H1 (cell line): Measurements from ENCODE around the gene FOXC1. TPM values are rescaled to one million over a fixed set of nuclear protein-coding genes. Genes with fewer than 3 reads are reported as not detected.

Experiments used
- CTCF ChIA-PET: fragments of 300-600 bp; sonication (Branson Sonifier 250); formaldehyde crosslinking; loops from one replicate; lab custom pipeline; 2021; ENCODE audit not compliant: partially characterized antibody; lab: Charles Lee
- POLR2A ChIA-PET: fragments of 300-600 bp; sonication (Branson Sonifier 250); formaldehyde crosslinking; loops from one replicate; lab custom pipeline; 2021; ENCODE audit warnings: inconsistent platforms; ENCODE audit not compliant: partially characterized antibody; lab: Charles Lee
- DNase-seq, 2 experiments: peaks; one replicate each; pipeline versions ENCODE4 v3.0.0 to v3.0.0-alpha.2; 2010 to 2022; ENCODE audit warnings: low spot score in 2 of 2, low read depth in 1 of 2, mixed read lengths in 1 of 2
- FAIRE-seq: peaks from 2 replicates; lab custom pipeline; 2011; peaks lifted over from hg19 to GRCh38; lab: Jason Lieb, UNC
- H2AFZ ChIP-seq: 2 replicates; pipeline ENCODE4 v1.8.1; 2012; ENCODE audit warnings: low read length, inconsistent platforms
- H2AK5ac ChIP-seq: 2 replicates; pipeline ENCODE4 v1.6.1; 2013; ENCODE audit warnings: low read depth, low read length
- H2BK120ac ChIP-seq: replicated peaks from 2 replicates; pipeline ENCODE3; 2013; ENCODE audit warnings: low read depth, low read length, inconsistent platforms
- H2BK12ac ChIP-seq: 2 replicates; pipeline ENCODE4 v1.6.1; 2013; ENCODE audit warnings: low read depth, low read length
- H2BK15ac ChIP-seq: 2 replicates; pipeline ENCODE4 v1.6.1; 2013; ENCODE audit warnings: low read length
- H2BK20ac ChIP-seq: 2 replicates; pipeline ENCODE4 v1.6.1; 2013; ENCODE audit warnings: low read length
- H2BK5ac ChIP-seq: 2 replicates; pipeline ENCODE4 v1.6.1; 2013; ENCODE audit warnings: low read depth, low read length
- H3K14ac ChIP-seq: 2 replicates; pipeline ENCODE4 v1.6.1; 2013; ENCODE audit warnings: inconsistent platforms; ENCODE audit not compliant: insufficient read length
- H3K18ac ChIP-seq: 2 replicates; pipeline ENCODE4 v1.6.1; 2013; ENCODE audit warnings: low read length; ENCODE audit errors: extremely low read depth
- H3K23ac ChIP-seq: 2 replicates; pipeline ENCODE4 v1.6.1; 2013; ENCODE audit warnings: inconsistent platforms; ENCODE audit not compliant: insufficient read length
- H3K23me2 ChIP-seq: 2 replicates; pipeline ENCODE4 v1.6.1; 2013; ENCODE audit warnings: low read depth, low read length
- H3K27ac ChIP-seq: 2 replicates; pipeline ENCODE4 v1.6.1; 2011; ENCODE audit warnings: low read depth, low read length, inconsistent platforms
- H3K27me3 ChIP-seq, 4 experiments: replicated peaks in 1 of 4; 1 replicate in 1 of 4; 2 replicates in 3 of 4; pipeline versions ENCODE4 v1.6.1 to v1.8.1; 2011 to 2013; ENCODE audit warnings: low read length in 3 of 4, mild to moderate bottlenecking in 3 of 4, inconsistent platforms in 2 of 4, mixed read lengths in 2 of 4, moderate library complexity in 1 of 4; ENCODE audit not compliant: control insufficient read depth in 3 of 4, insufficient read depth in 3 of 4; ENCODE audit errors: extremely low read depth in 1 of 4
- H3K36me3 ChIP-seq, 4 experiments: 2 replicates each; pipeline versions ENCODE4 v1.6.1 to v1.8.1; 2011 to 2013; ENCODE audit warnings: mild to moderate bottlenecking in 4 of 4, low read length in 3 of 4, moderate library complexity in 2 of 4, control low read depth in 1 of 4, inconsistent platforms in 1 of 4; ENCODE audit not compliant: insufficient read depth in 4 of 4, control insufficient read depth in 2 of 4
- H3K4ac ChIP-seq: replicated peaks from 2 replicates; pipeline ENCODE3; 2013; ENCODE audit warnings: low read length, low read depth, mixed read lengths, inconsistent platforms; ENCODE audit not compliant: insufficient read length
- H3K4me1 ChIP-seq, 4 experiments: replicated peaks in 1 of 4; 1 replicate in 1 of 4; 2 replicates in 3 of 4; pipeline versions ENCODE4 v1.6.1 to v1.8.1; 2011 to 2013; ENCODE audit warnings: low read length in 3 of 4, inconsistent platforms in 2 of 4, mixed read lengths in 1 of 4; ENCODE audit not compliant: insufficient read depth in 4 of 4, control insufficient read depth in 3 of 4
- H3K4me2 ChIP-seq, 2 experiments: 2 replicates each; pipeline versions ENCODE4 v1.6.1 to v1.8.1; 2011 to 2013; ENCODE audit warnings: low read depth in 2 of 2, low read length in 2 of 2, control low read depth in 1 of 2, inconsistent platforms in 1 of 2, mild to moderate bottlenecking in 1 of 2; ENCODE audit not compliant: insufficient read depth in 1 of 2
- H3K4me3 ChIP-seq, 4 experiments: fragments of 200-600, 300-600 bp in 1 of 4; sonication (generic), shearing (Covaris generic), sonication (Bioruptor Twin) in 1 of 4; 2 replicates each; pipeline versions ENCODE4 v1.5.1 to v1.8.1; 2011 to 2016; ENCODE audit warnings: low read length in 4 of 4, low read depth in 3 of 4, control low read depth in 2 of 4, inconsistent platforms in 2 of 4, mild to moderate bottlenecking in 2 of 4, mixed read lengths in 1 of 4, moderate library complexity in 1 of 4; ENCODE audit not compliant: insufficient read depth in 2 of 4; ENCODE audit errors: extremely low read depth in 1 of 4
- H3K56ac ChIP-seq: replicated peaks from 2 replicates; pipeline ENCODE3; 2013; ENCODE audit warnings: low read depth, mild to moderate bottlenecking, mixed read lengths, low read length, inconsistent platforms; ENCODE audit not compliant: insufficient read length
- H3K79me1 ChIP-seq: 2 replicates; pipeline ENCODE4 v1.6.1; 2013; ENCODE audit warnings: low read depth, low read length, control low read depth
- H3K79me2 ChIP-seq, 2 experiments: 2 replicates each; pipeline versions ENCODE4 v1.6.1 to v1.8.1; 2012 to 2013; ENCODE audit warnings: low read length in 2 of 2, mild to moderate bottlenecking in 2 of 2, inconsistent platforms in 1 of 2; ENCODE audit not compliant: insufficient read depth in 2 of 2, control insufficient read depth in 1 of 2
- H3K9ac ChIP-seq, 4 experiments: replicated peaks in 1 of 4; 1 replicate in 1 of 4; 2 replicates in 3 of 4; pipeline versions ENCODE4 v1.6.1 to v1.8.1; 2011 to 2013; ENCODE audit warnings: low read depth in 3 of 4, low read length in 3 of 4, control low read depth in 2 of 4, mild to moderate bottlenecking in 2 of 4, moderate library complexity in 2 of 4, inconsistent platforms in 1 of 4; ENCODE audit errors: extremely low read depth in 1 of 4
- H3K9me3 ChIP-seq, 2 experiments: 2 replicates each; pipeline versions ENCODE4 v1.6.1 to v1.8.1; 2012 to 2013; ENCODE audit warnings: mild to moderate bottlenecking in 2 of 2, moderate library complexity in 2 of 2, control low read depth in 1 of 2, inconsistent platforms in 1 of 2, low read depth in 1 of 2, low read length in 1 of 2, mixed read lengths in 1 of 2; ENCODE audit not compliant: insufficient read depth in 2 of 2
- H4K20me1 ChIP-seq, 2 experiments: replicated peaks in 1 of 2; 2 replicates each; pipeline versions ENCODE3 to v1.8.1; 2011 to 2013; ENCODE audit warnings: inconsistent platforms in 2 of 2, low read length in 2 of 2, mild to moderate bottlenecking in 1 of 2; ENCODE audit not compliant: insufficient read depth in 2 of 2, control insufficient read depth in 1 of 2
- H4K5ac ChIP-seq: 2 replicates; pipeline ENCODE4 v1.6.1; 2013; ENCODE audit warnings: low read length, low read depth, mixed read lengths, inconsistent platforms; ENCODE audit not compliant: insufficient read length
- H4K8ac ChIP-seq: 2 replicates; pipeline ENCODE4 v1.8.0; 2013; ENCODE audit warnings: mild to moderate bottlenecking, moderate library complexity, low read length, inconsistent platforms; ENCODE audit not compliant: insufficient read depth; ENCODE audit errors: extremely low read depth
- H4K91ac ChIP-seq: replicated peaks from 2 replicates; pipeline ENCODE3; 2013; ENCODE audit warnings: low read length, mixed read lengths, inconsistent platforms; ENCODE audit not compliant: insufficient read length
- BCL11A ChIP-seq, 2 experiments: IDR thresholded peaks; one replicate each; pipeline ENCODE4 v1.6.1; 2011; ENCODE audit warnings: low read depth in 2 of 2, low read length in 2 of 2, mild to moderate bottlenecking in 2 of 2
- BRCA1 ChIP-seq: IDR thresholded peaks from 2 replicates; pipeline ENCODE4 v1.6.1; 2012; ENCODE audit warnings: low read depth, low read length, improper control_type of control experiment
- CHD1 ChIP-seq: IDR thresholded peaks from 2 replicates; pipeline ENCODE4 v1.6.1; 2012; ENCODE audit warnings: low read depth, low read length, improper control_type of control experiment
- EGR1 ChIP-seq: IDR thresholded peaks from 2 replicates; pipeline ENCODE4 v1.6.1; 2011; ENCODE audit warnings: low read depth, low read length, borderline replicate concordance
- EZH2 ChIP-seq: fragments of 200-600 bp; sonication (generic); IDR thresholded peaks from 2 replicates; pipeline ENCODE4 v1.7.1; 2012; ENCODE audit warnings: low read depth, mild to moderate bottlenecking, moderate library complexity, low read length, inconsistent platforms; ENCODE audit not compliant: severe bottlenecking
- FOSL1 ChIP-seq: IDR thresholded peaks from 2 replicates; pipeline ENCODE4 v1.6.1; 2011; ENCODE audit warnings: mild to moderate bottlenecking, low read depth, low read length, moderate library complexity; ENCODE audit not compliant: insufficient read depth
- MAX ChIP-seq: IDR thresholded peaks from 2 replicates; pipeline ENCODE4 v1.6.1; 2012; ENCODE audit warnings: inconsistent platforms
- RNF2 ChIP-seq: fragments of 200-900, 300-1000 bp; sonication (generic); IDR thresholded peaks from 2 replicates; pipeline ENCODE4 v1.7.1; 2016; ENCODE audit warnings: borderline replicate concordance, low read depth, mild to moderate bottlenecking, antibody characterized with exemption, low read length; ENCODE audit not compliant: poor library complexity, severe bottlenecking; ENCODE audit errors: missing control alignments
- SAP30 ChIP-seq: fragments of 300-600 bp; sonication (generic); IDR thresholded peaks from 2 replicates; pipeline ENCODE4 v1.7.1; 2012; ENCODE audit warnings: low read length, moderate library complexity, mild to moderate bottlenecking, inconsistent platforms; ENCODE audit not compliant: insufficient read depth, insufficient replicate concordance
- SP2 ChIP-seq: IDR thresholded peaks from 2 replicates; pipeline ENCODE4 v1.6.1; 2012; ENCODE audit warnings: mild to moderate bottlenecking, low read length, inconsistent platforms
- SRF ChIP-seq: IDR thresholded peaks from 2 replicates; pipeline ENCODE4 v1.6.1; 2011; ENCODE audit warnings: mild to moderate bottlenecking, low read depth, low read length, moderate library complexity
- TAF7 ChIP-seq: optimal IDR thresholded peaks from 2 replicates; pipeline ENCODE3; 2011; ENCODE audit warnings: low read depth, mild to moderate bottlenecking, inconsistent platforms, low read length, moderate library complexity, borderline replicate concordance
- WGBS, 2 experiments: shearing (Covaris generic) in 1 of 2; methylation state at CpG; one replicate each; pipeline versions ENCODE4 v1.1.6 to v1.1.7; 2013 to 2015; ENCODE audit warnings: low lambda C conversion rate in 2 of 2, mixed read lengths in 2 of 2, inconsistent platforms in 1 of 2, low coverage in 1 of 2, missing lambda C conversion rate in 1 of 2; ENCODE audit not compliant: insufficient replicate concordance in 2 of 2, insufficient coverage in 1 of 2, insufficient read length in 1 of 2; ENCODE audit errors: extremely low coverage in 1 of 2, missing lambda C conversion rate in 1 of 2; 5-methylcytosine and 5-hydroxymethylcytosine counted together
- polyA plus RNA-seq, 7 experiments: library from polyadenylated mRNA; depleted of rRNA in 3 of 7; stranded (reverse) in 5 of 7; unstranded in 2 of 7; fragments of >200 nt in 5 of 7; fragments of 200-250 nt in 2 of 7; gene quantifications; 1 replicate in 5 of 7; 2 replicates in 1 of 7; 4 replicates in 1 of 7; pipeline versions ENCODE4 v1.2.1 to v1.2.3, GENCODE V29; 2011 to 2013; ENCODE audit warnings: missing spikeins in 2 of 7, mixed read lengths in 2 of 7
- total RNA-seq: library from RNA; stranded (reverse); fragmentation: NEBNext Ultra II Directional; extraction: Animal tissue kit (Norgen Biotek cat#: 25700); gene quantifications from 2 replicates; pipeline ENCODE4 v1.2.1, GENCODE V29; 2021

FOXC1 gene
- total and polyA plus RNA-seq, 2 of the 8 experiments (the other 6 are each of a cell fraction or from before 2014, with no cell fraction given): 0.22 TPM; not detected in 1

- H3K9ac ChIP-seq: no peak overlapping the region
- no peak overlapping the region for H2BK20ac ChIP-seq
- peaks cover 98 to 100% (median 100%) of the 10 kb centered on the region in 4 experiments for H3K27me3 ChIP-seq
- no peak overlapping the region for H3K18ac ChIP-seq
- no peak overlapping the region for H2AFZ ChIP-seq
- H4K5ac ChIP-seq: no peak overlapping the region
- peak overlapping the region in 1 of 4 experiments; percentile 57; a peak in 2 of 8 replicates for H3K4me3 ChIP-seq
- POLR2A ChIA-PET: interaction anchor here (1.6 to 3.4 kb wide), 2 partner anchors 8 to 12 kb away, joined by 7 to 13 read pairs; no protein-coding TSS in a partner anchor
- no peak overlapping the region for H2BK15ac ChIP-seq
- no peak overlapping the region for H3K4ac ChIP-seq
- no peaks in the 10 kb centered on the region for H3K9me3 ChIP-seq
- H3K4me1 ChIP-seq: peaks cover 0 to 22% (median 14%) of the 10 kb centered on the region in 4 experiments; a peak in 6 of 7 replicates
- no peak overlapping the region for H4K8ac ChIP-seq
- no peak overlapping the region for H3K56ac ChIP-seq
- H4K20me1 ChIP-seq: peaks cover 37 to 45% of the 10 kb centered on the region in 2 experiments
- no peaks in the 10 kb centered on the region for H3K79me1 ChIP-seq
- WGBS, 2 experiments: 3% methylated on average over 23 of the region's 40 CpGs; no CpG with 5 or more reads in 1 of the 2 experiments
- no peak for DNase-seq
- no peak overlapping the region for H4K91ac ChIP-seq
- no peak overlapping the region for H3K23ac ChIP-seq
- no peak overlapping the region for H2BK12ac ChIP-seq
- no peak overlapping the region for H2BK120ac ChIP-seq
- FAIRE-seq: no peak
- peaks cover 0 to 12% (median 0%) of the 10 kb centered on the region in 4 experiments; a peak in 1 of 8 replicates for H3K36me3 ChIP-seq
- H3K23me2 ChIP-seq: peaks cover 11% of the 10 kb centered on the region; the same call in 1 of the 2 replicates
- H3K14ac ChIP-seq: no peak overlapping the region
- H3K79me2 ChIP-seq: no peaks in the 10 kb centered on the region
- H3K4me2 ChIP-seq: peak overlapping the region; percentile 59 to 87
- H2AK5ac ChIP-seq: no peak overlapping the region
- no peak overlapping the region for H2BK5ac ChIP-seq
- CTCF ChIA-PET: interaction anchor here (0.8 to 2.6 kb wide), 4 partner anchors 8 to 14 kb away, joined by 3 to 13 read pairs (median 4); no protein-coding TSS in a partner anchor
- H3K27ac ChIP-seq: no peak overlapping the region
- TF ChIP-seq SRF (no peak), TAF7 (no peak), BRCA1 (no peak), RNF2 (peak; percentile 66), EGR1 (no peak), EZH2 (peak; percentile 87), SP2 (no peak), CHD1 (no peak), FOSL1 (no peak), BCL11A (IDR thresholded peaks at IDR 0.05; ENCODE audit: low read depth in 2 of 2, low read length in 2 of 2) (no peak), SAP30 (no peak), MAX (no peak)
These were observed 9.5 kb downstream of the FOXC1 start for GRCh38 chr6:1619098-1619672.
